22Rv1 (cell line): Measurements from ENCODE around the gene GEMIN7.

Experiments used
- ZFX ChIP-seq: fragments of 450-650 bp; IDR thresholded peaks from 2 replicates; pipeline ENCODE4 v1.6.1; 2017; ENCODE audit warnings: antibody characterized with exemption, borderline replicate concordance
- TF ChIP-seq, protein P1 (sequence below): fragments of 450-650 bp; IDR thresholded peaks from 2 replicates; pipeline ENCODE4 v1.5.1; 2017; ENCODE audit warnings: mild to moderate bottlenecking

DNA sequence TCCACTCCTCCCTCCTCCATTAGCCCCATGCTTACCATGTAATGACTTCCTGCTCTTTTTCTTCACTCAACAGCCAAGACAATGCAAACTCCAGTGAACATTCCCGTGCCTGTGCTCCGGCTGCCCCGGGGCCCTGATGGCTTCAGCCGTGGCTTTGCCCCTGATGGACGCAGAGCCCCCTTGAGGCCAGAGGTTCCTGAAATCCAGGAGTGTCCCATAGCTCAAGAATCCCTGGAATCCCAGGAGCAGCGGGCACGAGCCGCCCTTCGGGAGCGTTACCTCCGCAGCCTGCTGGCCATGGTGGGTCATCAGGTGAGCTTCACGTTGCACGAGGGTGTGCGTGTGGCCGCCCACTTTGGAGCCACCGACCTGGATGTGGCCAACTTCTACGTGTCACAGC lies 11.0 kb downstream of the GEMIN7 start:
- TF ChIP-seq, protein P1, sequence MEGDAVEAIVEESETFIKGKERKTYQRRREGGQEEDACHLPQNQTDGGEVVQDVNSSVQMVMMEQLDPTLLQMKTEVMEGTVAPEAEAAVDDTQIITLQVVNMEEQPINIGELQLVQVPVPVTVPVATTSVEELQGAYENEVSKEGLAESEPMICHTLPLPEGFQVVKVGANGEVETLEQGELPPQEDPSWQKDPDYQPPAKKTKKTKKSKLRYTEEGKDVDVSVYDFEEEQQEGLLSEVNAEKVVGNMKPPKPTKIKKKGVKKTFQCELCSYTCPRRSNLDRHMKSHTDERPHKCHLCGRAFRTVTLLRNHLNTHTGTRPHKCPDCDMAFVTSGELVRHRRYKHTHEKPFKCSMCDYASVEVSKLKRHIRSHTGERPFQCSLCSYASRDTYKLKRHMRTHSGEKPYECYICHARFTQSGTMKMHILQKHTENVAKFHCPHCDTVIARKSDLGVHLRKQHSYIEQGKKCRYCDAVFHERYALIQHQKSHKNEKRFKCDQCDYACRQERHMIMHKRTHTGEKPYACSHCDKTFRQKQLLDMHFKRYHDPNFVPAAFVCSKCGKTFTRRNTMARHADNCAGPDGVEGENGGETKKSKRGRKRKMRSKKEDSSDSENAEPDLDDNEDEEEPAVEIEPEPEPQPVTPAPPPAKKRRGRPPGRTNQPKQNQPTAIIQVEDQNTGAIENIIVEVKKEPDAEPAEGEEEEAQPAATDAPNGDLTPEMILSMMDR, result no peak
- no peak for TF ChIP-seq ZFX
